Subcutaneous abdominal adipose tissue (tissue), 5 donors: ENCODE results near the gene JRKL.
"Not testable (repeated sequence)": the region's sequence is repeated elsewhere in the genome, so short reads cannot be mapped to it uniquely, and the experiment has no call there.

Experiments used
- H3K27ac ChIP-seq: one replicate; pipeline ENCODE4 v1.7.0; 2013; ENCODE audit warnings: low read depth, mild to moderate bottlenecking, inconsistent platforms, low read length, moderate library complexity
- H3K27me3 ChIP-seq, 5 donors: one replicate each; pipeline ENCODE4 v1.7.0; 2013; ENCODE audit warnings: low read length in 5 of 5, inconsistent platforms in 1 of 5; ENCODE audit not compliant: control insufficient read depth in 5 of 5, insufficient read depth in 4 of 5
- H3K36me3 ChIP-seq, 5 donors: one replicate each; pipeline ENCODE4 v1.7.0; 2013; ENCODE audit warnings: low read length in 5 of 5; ENCODE audit not compliant: control insufficient read depth in 5 of 5, insufficient read depth in 5 of 5
- H3K4me1 ChIP-seq, 5 donors: one replicate each; pipeline ENCODE4 v1.7.0; 2013; ENCODE audit warnings: low read length in 5 of 5, mild to moderate bottlenecking in 3 of 5, moderate library complexity in 1 of 5; ENCODE audit not compliant: control insufficient read depth in 5 of 5, insufficient read depth in 5 of 5
- H3K4me3 ChIP-seq, 5 donors: one replicate each; pipeline ENCODE4 v1.7.0; 2013; ENCODE audit warnings: low read length in 5 of 5, low read depth in 1 of 5
- H3K9ac ChIP-seq, 5 donors: one replicate each; pipeline ENCODE4 v1.7.0; 2013; ENCODE audit warnings: low read length in 5 of 5, mild to moderate bottlenecking in 4 of 5, moderate library complexity in 3 of 5
- H3K9me3 ChIP-seq, 5 donors: one replicate each; pipeline ENCODE4 v1.7.0; 2013; ENCODE audit warnings: low read length in 5 of 5; ENCODE audit not compliant: control insufficient read depth in 5 of 5
- donor health status: healthy.
- donor health status: healthy.
- donor health status: healthy.
- donor health status: healthy.
- donor health status: healthy.

Gene JRKL

DNA sequence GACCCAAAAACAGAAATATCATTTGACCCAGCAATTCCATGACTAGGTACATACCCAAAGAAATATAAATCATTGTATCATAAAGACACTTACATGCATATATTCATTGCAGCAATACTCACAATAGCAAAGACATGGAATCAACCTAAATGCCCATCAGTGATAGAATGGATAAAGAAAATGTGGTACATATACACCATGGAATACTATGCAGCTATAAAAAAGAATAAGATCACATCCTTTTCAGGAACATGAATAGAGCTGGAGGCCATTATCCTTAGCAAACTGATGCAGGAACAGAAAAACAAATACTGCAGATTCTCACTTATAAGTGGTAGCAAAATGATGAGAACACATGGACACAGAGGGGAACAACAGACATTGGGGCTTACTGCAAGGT, 42.8 kb downstream of the JRKL start:
- H3K27me3 ChIP-seq, H3K4me1 ChIP-seq, H3K4me3 ChIP-seq, H3K9me3 ChIP-seq, H3K36me3 ChIP-seq, H3K27ac ChIP-seq, H3K9ac ChIP-seq: not testable (repeated sequence)
